LNCaP clone FGC (cell line): ENCODE data around the gene SECISBP2.

Source experiments
- DNase-seq: peaks from one replicate; pipeline ENCODE4 v3.0.0-alpha.2; 2011; ENCODE audit warnings: low read depth
- H3K4me3 ChIP-seq: 2 replicates; pipeline ENCODE4 v1.5.1; 2011; ENCODE audit warnings: mild to moderate bottlenecking, low read depth, low read length, control low read depth
- TF ChIP-seq, protein P1 (sequence below): IDR thresholded peaks from 2 replicates; pipeline ENCODE4 v1.5.1; 2012; ENCODE audit warnings: mild to moderate bottlenecking; ENCODE audit not compliant: control insufficient read depth, insufficient read depth; ENCODE audit errors: extremely low read depth

The SECISBP2 gene

GRCh38 chr9:89363921-89364665 is 45.8 kb downstream of the SECISBP2 start:
- TF ChIP-seq, protein P1, sequence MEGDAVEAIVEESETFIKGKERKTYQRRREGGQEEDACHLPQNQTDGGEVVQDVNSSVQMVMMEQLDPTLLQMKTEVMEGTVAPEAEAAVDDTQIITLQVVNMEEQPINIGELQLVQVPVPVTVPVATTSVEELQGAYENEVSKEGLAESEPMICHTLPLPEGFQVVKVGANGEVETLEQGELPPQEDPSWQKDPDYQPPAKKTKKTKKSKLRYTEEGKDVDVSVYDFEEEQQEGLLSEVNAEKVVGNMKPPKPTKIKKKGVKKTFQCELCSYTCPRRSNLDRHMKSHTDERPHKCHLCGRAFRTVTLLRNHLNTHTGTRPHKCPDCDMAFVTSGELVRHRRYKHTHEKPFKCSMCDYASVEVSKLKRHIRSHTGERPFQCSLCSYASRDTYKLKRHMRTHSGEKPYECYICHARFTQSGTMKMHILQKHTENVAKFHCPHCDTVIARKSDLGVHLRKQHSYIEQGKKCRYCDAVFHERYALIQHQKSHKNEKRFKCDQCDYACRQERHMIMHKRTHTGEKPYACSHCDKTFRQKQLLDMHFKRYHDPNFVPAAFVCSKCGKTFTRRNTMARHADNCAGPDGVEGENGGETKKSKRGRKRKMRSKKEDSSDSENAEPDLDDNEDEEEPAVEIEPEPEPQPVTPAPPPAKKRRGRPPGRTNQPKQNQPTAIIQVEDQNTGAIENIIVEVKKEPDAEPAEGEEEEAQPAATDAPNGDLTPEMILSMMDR, result no peak
- no peak for DNase-seq

GRCh38 chr9:89364666-89365531 is 46.6 kb downstream of the SECISBP2 start:
- TF ChIP-seq, protein P1, result no peak
- no peak overlapping the region for H3K4me3 ChIP-seq
- DNase-seq, result no peak

More at GRCh38 chr9:89363921-89364665, 45.8 kb downstream of the SECISBP2 start:
- no peak overlapping the region for H3K4me3 ChIP-seq

DNA sequence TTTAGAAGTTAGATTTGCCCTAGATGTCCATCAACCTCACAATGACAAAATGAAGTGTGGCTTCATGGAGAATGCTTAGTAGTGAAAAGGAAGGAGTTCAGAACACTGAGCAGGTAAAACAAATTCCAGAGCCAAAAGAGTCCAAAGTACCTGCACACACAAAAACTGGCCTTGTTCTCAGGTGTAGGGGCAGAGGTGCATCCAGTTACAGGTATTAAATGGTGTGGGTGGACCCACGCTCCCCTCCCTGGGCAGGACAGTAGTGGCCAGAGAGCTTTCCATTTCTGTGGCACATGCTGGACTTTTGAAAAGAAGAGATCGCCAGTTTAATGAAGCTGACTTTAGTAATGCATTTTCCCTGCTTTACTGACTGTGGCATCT is 47.2 kb downstream of the SECISBP2 start:
- TF ChIP-seq, protein P1, result no peak
- no peak overlapping the region for H3K4me3 ChIP-seq
- no peak for DNase-seq

DNA sequence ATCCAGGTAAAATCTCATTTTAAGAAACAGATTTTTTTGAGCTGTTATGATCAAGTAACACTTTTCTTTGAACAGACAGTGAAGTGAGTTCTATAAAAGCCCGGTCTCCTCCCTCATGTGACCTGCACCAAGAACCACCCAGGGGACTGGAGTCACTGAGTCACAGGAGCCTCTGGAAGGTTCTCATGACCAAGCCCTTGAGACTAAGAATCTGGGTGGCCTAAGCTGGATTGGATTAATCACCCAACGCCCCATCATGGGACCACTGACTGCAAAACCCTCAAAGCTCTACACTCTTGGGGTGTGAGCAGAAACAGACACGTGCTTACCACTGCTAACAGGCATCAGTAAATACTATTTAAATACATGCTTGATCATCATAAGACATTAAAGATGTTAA is 48.4 kb downstream of the SECISBP2 start:
- H3K4me3 ChIP-seq, result no peak overlapping the region
- TF ChIP-seq, protein P1, result no peak
- no peak for DNase-seq

DNA sequence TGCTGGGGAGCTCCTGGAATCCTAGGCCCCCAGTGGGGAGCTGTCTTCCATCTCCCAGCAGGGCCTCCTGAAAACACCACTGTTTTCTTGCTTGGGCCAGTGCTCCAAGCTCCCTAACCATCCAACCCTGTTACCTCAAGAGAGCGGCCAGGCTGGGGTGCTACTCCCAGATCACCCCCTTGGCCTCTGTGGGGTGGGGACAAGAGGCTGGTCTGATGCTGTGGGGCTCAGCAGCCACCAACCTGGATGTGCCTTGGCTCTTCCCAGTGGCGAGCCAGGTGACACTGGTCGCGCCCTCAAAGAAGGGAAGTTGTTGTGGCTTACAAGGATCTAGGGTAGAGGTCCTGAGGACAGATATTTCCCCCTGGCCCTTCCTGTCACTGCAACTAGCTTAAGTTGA is 49.0 kb downstream of the SECISBP2 start:
- DNase-seq, result no peak
- no peak overlapping the region for H3K4me3 ChIP-seq
- TF ChIP-seq, protein P1, result no peak

- TF ChIP-seq, protein P1, result no peak
- no peak for DNase-seq
Observed at GRCh38 chr9:89367726-89368437, 49.6 kb downstream of the SECISBP2 start.

More at GRCh38 chr9:89367726-89368437, 49.6 kb downstream of the SECISBP2 start:
- no peak overlapping the region for H3K4me3 ChIP-seq
